Hindlimb muscle (tissue), 1 donor: ENCODE data around the gene ME1. TPM values are rescaled to one million over a fixed set of nuclear protein-coding genes. Genes with fewer than 3 reads are reported as not detected.
"Not testable (repeated sequence)": the region's sequence is repeated elsewhere in the genome, so short reads cannot be mapped to it uniquely, and the experiment has no call there.

Experiments
- DNase-seq: peaks from one replicate; pipeline ENCODE4 v3.0.0-alpha.2; 2013
- polyA plus RNA-seq: library from polyadenylated mRNA; unstranded; fragments of 120-200 nt; gene quantifications from one replicate; pipeline ENCODE4 v1.2.1, GENCODE V29; 2013; ENCODE audit not compliant: insufficient read length

The ME1 gene
- polyA plus RNA-seq, 1 donor, result 1.2 TPM

- DNase-seq, result no peak
Measured at GRCh38 chr6:83431545-83432155, 799 bp upstream of the ME1 start.

- no peak for DNase-seq
Measured at GRCh38 chr6:83429857-83430610, 817 bp downstream of the ME1 start.

GRCh38 chr6:83429269-83429668 lies 1.6 kb downstream of the ME1 start:
- no peak for DNase-seq

- DNase-seq, result no peak
Measured at GRCh38 chr6:83424392-83425018, 6.3 kb downstream of the ME1 start.

- DNase-seq, result peak; percentile 55
Measured at GRCh38 chr6:83417880-83418663, 12.8 kb downstream of the ME1 start.

GRCh38 chr6:83413068-83413467 lies 17.8 kb downstream of the ME1 start:
- no peak for DNase-seq

- no peak for DNase-seq
Measured at GRCh38 chr6:83411731-83412130, 19.1 kb downstream of the ME1 start.

- DNase-seq, result no peak
Measured at GRCh38 chr6:83403191-83403590, 27.7 kb downstream of the ME1 start.

- DNase-seq, result no peak
Measured at GRCh38 chr6:83389606-83390005, 41.2 kb downstream of the ME1 start.

GRCh38 chr6:83385473-83385872 lies 45.4 kb downstream of the ME1 start:
- DNase-seq, result no peak

GRCh38 chr6:83384751-83385150 lies 46.1 kb downstream of the ME1 start:
- DNase-seq, result no peak

- DNase-seq, result no peak
Measured at GRCh38 chr6:83381949-83382348, 48.9 kb downstream of the ME1 start.

- no peak for DNase-seq
Measured at GRCh38 chr6:83378621-83379388, 52.0 kb downstream of the ME1 start.

GRCh38 chr6:83371423-83371822 lies 59.4 kb downstream of the ME1 start:
- no peak for DNase-seq

GRCh38 chr6:83370567-83370966 lies 60.3 kb downstream of the ME1 start:
- DNase-seq, result peak; percentile 63

GRCh38 chr6:83369692-83370091 lies 61.2 kb downstream of the ME1 start:
- no peak for DNase-seq

GRCh38 chr6:83368577-83368976 lies 62.3 kb downstream of the ME1 start:
- no peak for DNase-seq

- no peak for DNase-seq
Measured at GRCh38 chr6:83367104-83367503, 63.7 kb downstream of the ME1 start.

- DNase-seq, result peak; percentile 22
Measured at GRCh38 chr6:83365931-83366330, 64.9 kb downstream of the ME1 start.

GRCh38 chr6:83362349-83362748 lies 68.5 kb downstream of the ME1 start:
- not testable (repeated sequence) for DNase-seq

- DNase-seq, result no peak
Measured at GRCh38 chr6:83359638-83360037, 71.2 kb downstream of the ME1 start.

GRCh38 chr6:83354747-83355146 lies 76.1 kb downstream of the ME1 start:
- no peak for DNase-seq
